Progenitor cell of endocrine pancreas (in vitro differentiated cells): ENCODE data around the gene CCDC157. TPM values are rescaled to one million over a fixed set of nuclear protein-coding genes. Genes with fewer than 3 reads are reported as not detected.
"Not testable (repeated sequence)": the region's sequence is repeated elsewhere in the genome, so short reads cannot be mapped to it uniquely, and the experiment has no call there.

Source experiments
- DNase-seq: peaks from one replicate; pipeline ENCODE4 v3.0.0; 2021; ENCODE audit warnings: low spot score; ENCODE audit not compliant: unreplicated experiment
- H3K27ac Mint-ChIP-seq: 2 replicates; pipeline ENCODE4 v1.8.0; 2021; ENCODE audit warnings: mild to moderate bottlenecking, moderate library complexity, mixed read lengths
- H3K27me3 Mint-ChIP-seq: 2 replicates; pipeline ENCODE4 v1.8.0; 2021; ENCODE audit warnings: mixed read lengths
- H3K36me3 Mint-ChIP-seq: 2 replicates; pipeline ENCODE4 v1.8.0; 2022; ENCODE audit warnings: mixed read lengths; ENCODE audit not compliant: insufficient read depth
- H3K4me1 Mint-ChIP-seq: 2 replicates; pipeline ENCODE4 v1.8.0; 2021; ENCODE audit warnings: low read depth, mixed read lengths
- H3K4me3 Mint-ChIP-seq: 2 replicates; pipeline ENCODE4 v1.8.0; 2021; ENCODE audit warnings: low read depth, mild to moderate bottlenecking, moderate library complexity, mixed read lengths
- H3K9me3 Mint-ChIP-seq: 2 replicates; pipeline ENCODE4 v1.8.0; 2021; ENCODE audit warnings: low read depth, mixed read lengths
- CTCF ChIP-seq: fragments of 200-600 bp; sonication (generic); IDR thresholded peaks from one replicate; pipeline ENCODE4 v1.5.0; 2021; ENCODE audit warnings: antibody characterized with exemption, mild to moderate bottlenecking; ENCODE audit not compliant: unreplicated experiment
- total RNA-seq: library from RNA; stranded (reverse); gene quantifications from 2 replicates; pipeline ENCODE4 v1.2.1, GENCODE V29; 2021

The CCDC157 gene
- total RNA-seq, 1 donor from 2014 or later = 13.5 TPM

DNA sequence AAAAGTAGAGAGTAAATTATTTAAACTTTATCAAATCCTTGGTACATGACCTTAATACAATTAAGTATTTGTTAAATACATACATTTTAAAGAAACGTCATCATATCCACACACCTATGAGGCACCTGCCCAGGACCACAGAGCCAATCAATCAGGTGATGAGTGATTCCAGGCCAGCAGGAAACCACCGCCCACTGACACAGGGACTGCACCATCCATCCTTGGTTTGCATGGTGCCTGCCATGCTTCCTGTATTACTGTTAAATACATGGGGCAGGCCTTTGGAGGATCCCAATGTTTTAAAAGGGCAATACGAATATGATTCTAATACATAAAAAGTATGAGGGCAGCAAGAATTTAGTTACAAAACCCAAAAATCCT, 23.1 kb upstream of the CCDC157 start:
- H3K27ac Mint-ChIP-seq = no peak overlapping the region
- no peak for TF ChIP-seq CTCF
- H3K9me3 Mint-ChIP-seq = no peaks in the 10 kb centered on the region
- H3K4me1 Mint-ChIP-seq = no peaks in the 10 kb centered on the region
- H3K36me3 Mint-ChIP-seq = peaks cover 12% of the 10 kb centered on the region
- no peak for DNase-seq
- H3K27me3 Mint-ChIP-seq = no peaks in the 10 kb centered on the region
- no peak overlapping the region for H3K4me3 Mint-ChIP-seq

GRCh38 chr22:30334646-30335045, 22.2 kb upstream of the CCDC157 start:
- Mint-ChIP-seq H3K27me3 (no peaks in the 10 kb centered on the region), H3K4me3 (no peak overlapping the region), H3K9me3 (no peaks in the 10 kb centered on the region), H3K4me1 (no peaks in the 10 kb centered on the region), H3K36me3 (peaks cover 16% of the 10 kb centered on the region), H3K27ac (no peak overlapping the region)
- DNase-seq = no peak
- TF ChIP-seq CTCF = no peak

- no peak overlapping the region for H3K4me3 Mint-ChIP-seq
- peaks cover 17% of the 10 kb centered on the region for H3K36me3 Mint-ChIP-seq
- H3K9me3 Mint-ChIP-seq = no peaks in the 10 kb centered on the region
- no peaks in the 10 kb centered on the region for H3K27me3 Mint-ChIP-seq
- DNase-seq = no peak
- H3K4me1 Mint-ChIP-seq = no peaks in the 10 kb centered on the region
- TF ChIP-seq CTCF = no peak
- no peak overlapping the region for H3K27ac Mint-ChIP-seq
Observed at GRCh38 chr22:30335236-30335635, 21.6 kb upstream of the CCDC157 start.

DNA sequence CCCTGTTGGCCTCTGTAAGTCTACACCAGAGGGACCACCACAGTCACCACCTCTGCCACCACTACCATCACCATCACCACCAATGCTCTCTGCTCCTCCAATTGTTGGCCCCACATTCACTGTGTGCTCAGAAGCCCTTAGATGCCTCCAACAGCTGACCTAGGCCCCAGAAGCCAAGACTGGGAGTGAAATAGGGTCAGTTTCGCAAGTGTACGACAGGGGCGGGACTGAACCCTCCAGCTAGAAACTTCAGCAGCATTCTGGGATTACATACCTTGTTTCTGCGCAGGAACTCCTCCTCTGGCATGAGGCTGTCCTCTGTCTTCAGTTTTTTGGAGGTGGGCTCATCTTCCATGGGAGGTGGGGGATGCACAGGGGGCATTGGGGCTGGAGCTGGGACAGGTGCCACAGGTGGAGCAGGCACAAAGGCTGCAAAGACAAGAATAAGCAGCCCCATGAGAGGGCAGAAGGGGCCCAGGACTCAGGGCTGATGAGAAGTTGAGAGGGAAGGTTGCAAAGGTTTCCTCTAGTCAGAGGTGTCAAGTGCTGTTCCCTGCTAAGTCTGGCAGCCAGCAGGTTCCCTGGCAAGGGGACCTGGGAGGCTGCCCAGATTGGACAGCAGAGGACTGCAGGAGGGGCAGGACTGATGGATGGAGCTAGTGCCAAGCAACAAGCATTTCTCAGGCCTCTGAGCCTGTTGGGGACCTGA, 19.9 kb upstream of the CCDC157 start:
- no peak for DNase-seq
- no peak overlapping the region for H3K27ac Mint-ChIP-seq
- peaks cover 16% of the 10 kb centered on the region for H3K36me3 Mint-ChIP-seq
- no peak for TF ChIP-seq CTCF
- no peaks in the 10 kb centered on the region for H3K27me3 Mint-ChIP-seq
- no peaks in the 10 kb centered on the region for H3K4me1 Mint-ChIP-seq
- H3K4me3 Mint-ChIP-seq = no peak overlapping the region
- H3K9me3 Mint-ChIP-seq = no peaks in the 10 kb centered on the region

GRCh38 chr22:30337461-30337778, 19.4 kb upstream of the CCDC157 start:
- no peak for DNase-seq
- H3K4me1 Mint-ChIP-seq = no peaks in the 10 kb centered on the region
- H3K27ac Mint-ChIP-seq = no peak overlapping the region
- peaks cover 17% of the 10 kb centered on the region for H3K36me3 Mint-ChIP-seq
- no peak for TF ChIP-seq CTCF
- no peak overlapping the region for H3K4me3 Mint-ChIP-seq
- H3K27me3 Mint-ChIP-seq = no peaks in the 10 kb centered on the region
- H3K9me3 Mint-ChIP-seq = no peaks in the 10 kb centered on the region

DNA sequence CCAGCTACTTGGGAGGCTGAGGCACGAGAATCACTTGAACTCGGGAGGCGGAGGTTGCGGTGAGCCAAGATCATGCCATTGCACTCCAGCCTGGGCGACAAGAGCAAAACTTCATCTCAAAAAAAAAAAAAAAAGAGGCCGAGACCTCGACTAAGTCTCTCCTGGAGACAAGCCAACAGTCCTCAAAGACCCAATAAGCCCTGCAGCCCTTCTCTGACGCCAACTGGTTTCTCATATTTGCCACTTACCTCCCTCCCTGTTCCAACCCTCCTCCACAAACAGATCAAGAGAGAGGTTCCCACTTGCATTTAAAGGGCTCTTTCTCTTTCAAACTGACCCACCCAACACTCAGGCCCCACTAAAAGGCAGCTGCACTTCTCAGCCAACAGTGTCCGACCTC, 18.5 kb upstream of the CCDC157 start:
- not testable (repeated sequence) for H3K4me1 Mint-ChIP-seq, DNase-seq, H3K9me3 Mint-ChIP-seq, H3K4me3 Mint-ChIP-seq, H3K27me3 Mint-ChIP-seq, H3K27ac Mint-ChIP-seq
- H3K36me3 Mint-ChIP-seq = peaks cover 21% of the 10 kb centered on the region
